Natural killer cell (primary cell): ENCODE measurements around the gene ACO1. TPM values are rescaled to one million over a fixed set of nuclear protein-coding genes. Genes with fewer than 3 reads are reported as not detected.

ENCODE experiments used
- ATAC-seq, 3 donors: fragments of 150-1000 bp in 2 of 3; fragments of 200-7000 bp in 1 of 3; cut with Tn5 transposase; 1 replicate in 1 of 3; 2 replicates in 2 of 3; pipeline ENCODE4 v1.10.0; 2021; ENCODE audit warnings: mild to moderate bottlenecking in 2 of 3, moderate library complexity in 2 of 3
- DNase-seq, 2 donors: peaks; one replicate each; pipeline versions ENCODE4 v3.0.0 to v3.0.0-alpha.2; 2013 to 2021; ENCODE audit warnings: mixed read lengths in 1 of 2
- H3K27ac ChIP-seq: one replicate; pipeline ENCODE4 v1.5.1; 2013; ENCODE audit warnings: mild to moderate bottlenecking, low read length
- H3K27me3 ChIP-seq: one replicate; pipeline ENCODE4 v1.6.1; 2013; ENCODE audit warnings: low read length; ENCODE audit not compliant: control insufficient read depth, insufficient read depth
- H3K36me3 ChIP-seq: one replicate; pipeline ENCODE4 v1.6.1; 2013; ENCODE audit warnings: low read length; ENCODE audit not compliant: control insufficient read depth, insufficient read depth
- H3K4me1 ChIP-seq: one replicate; pipeline ENCODE4 v1.6.1; 2013; ENCODE audit warnings: low read length; ENCODE audit not compliant: control insufficient read depth, insufficient read depth
- H3K4me3 ChIP-seq: one replicate; pipeline ENCODE4 v1.5.1; 2013; ENCODE audit warnings: low read length
- H3K9me3 ChIP-seq: one replicate; pipeline ENCODE4 v1.6.1; 2013; ENCODE audit warnings: low read length; ENCODE audit not compliant: control insufficient read depth, insufficient read depth
- H3K27ac Mint-ChIP-seq, 2 donors: one replicate each; pipeline ENCODE4 v1.8.0; 2022; ENCODE audit warnings: mild to moderate bottlenecking in 2 of 2, mixed read lengths in 2 of 2, moderate library complexity in 1 of 2
- H3K27me3 Mint-ChIP-seq, 2 donors: one replicate each; pipeline ENCODE4 v1.8.0; 2022; ENCODE audit warnings: low read depth in 2 of 2, mixed read lengths in 2 of 2
- H3K36me3 Mint-ChIP-seq: one replicate; pipeline ENCODE4 v1.8.0; 2022; ENCODE audit warnings: mixed read lengths
- H3K4me1 Mint-ChIP-seq, 2 donors: one replicate each; pipeline ENCODE4 v1.8.0; 2022; ENCODE audit warnings: mixed read lengths in 2 of 2
- H3K4me3 Mint-ChIP-seq: one replicate; pipeline ENCODE4 v1.8.0; 2022; ENCODE audit warnings: mild to moderate bottlenecking, moderate library complexity, mixed read lengths
- H3K9me3 Mint-ChIP-seq, 2 donors: one replicate each; pipeline ENCODE4 v1.8.0; 2022; ENCODE audit warnings: mixed read lengths in 2 of 2
- CTCF ChIP-seq: fragments of 200-600 bp; IDR thresholded peaks from one replicate; pipeline ENCODE4 v1.8.0; 2022; ENCODE audit warnings: antibody characterized with exemption
- WGBS: methylation state at CpG from one replicate; pipeline ENCODE4 v1.1.7; 2013; ENCODE audit warnings: missing lambda C conversion rate; ENCODE audit not compliant: insufficient coverage; 5-methylcytosine and 5-hydroxymethylcytosine counted together
- intact Hi-C: fragments of 100-400 bp; cut with micrococcal nuclease; formaldehyde crosslinking; loops from one replicate; pipeline ENCODE4 v1.14.2; 2022
- total RNA-seq, 4 donors: library from RNA; stranded (reverse); fragments of 120-200 nt in 1 of 4; gene quantifications; one replicate each; pipeline versions ENCODE4 v1.2.3 to v1.2.4, GENCODE V29; 2013 to 2022

ACO1 gene
- total RNA-seq, 3 donors from 2014 or later (not counting 1 experiment from before 2014, with no cell fraction given), result 5.8 to 7.4 (median 6.9) TPM

- Mint-ChIP-seq H3K36me3 (peaks cover 4% of the 10 kb centered on the region), H3K4me1 (peaks cover 8 to 11% of the 10 kb centered on the region in 2 donors), H3K27ac (no peak overlapping the region), H3K4me3 (no peak overlapping the region), H3K27me3 (no peaks in the 10 kb centered on the region), H3K9me3 (no peaks in the 10 kb centered on the region)
- TF ChIP-seq CTCF, result no peak
- Histone ChIP-seq H3K4me3 (no peak overlapping the region), H3K9me3 (no peaks in the 10 kb centered on the region), H3K27ac (no peak overlapping the region), H3K27me3 (no peaks in the 10 kb centered on the region), H3K4me1 (no peaks in the 10 kb centered on the region), H3K36me3 (peaks cover 22% of the 10 kb centered on the region)
- ATAC-seq, result no peak
- 100% methylated on average over 3 of the region's 3 CpGs for WGBS
- intact Hi-C loops, result no loop called here
- DNase-seq, result no peak
Measured at GRCh38 chr9:32406046-32406445, 21.6 kb downstream of the ACO1 start.

GRCh38 chr9:32411753-32412152 lies 27.3 kb downstream of the ACO1 start:
- no peak overlapping the region for H3K27ac Mint-ChIP-seq
- Histone ChIP-seq H3K4me3 (no peak overlapping the region), H3K36me3 (peaks cover 19% of the 10 kb centered on the region), H3K27ac (no peak overlapping the region), H3K27me3 (no peaks in the 10 kb centered on the region), H3K4me1 (no peaks in the 10 kb centered on the region), H3K9me3 (no peaks in the 10 kb centered on the region)
- 83% methylated on average over 3 of the region's 3 CpGs for WGBS
- no peaks in the 10 kb centered on the region for H3K27me3 Mint-ChIP-seq
- peaks cover 4% of the 10 kb centered on the region for H3K36me3 Mint-ChIP-seq
- ATAC-seq (no peak), DNase-seq (no peak)
- H3K4me3 Mint-ChIP-seq, result no peak overlapping the region
- intact Hi-C loops, result no loop called here
- no peaks in the 10 kb centered on the region for H3K4me1 Mint-ChIP-seq
- no peaks in the 10 kb centered on the region for H3K9me3 Mint-ChIP-seq
- no peak for TF ChIP-seq CTCF

GRCh38 chr9:32412440-32412839 lies 28.0 kb downstream of the ACO1 start:
- WGBS, result 50% methylated on average over 2 of the region's 3 CpGs
- no peak overlapping the region for H3K4me3 Mint-ChIP-seq
- no peak overlapping the region for H3K27ac ChIP-seq
- H3K4me1 Mint-ChIP-seq, result no peaks in the 10 kb centered on the region
- H3K27ac Mint-ChIP-seq, result no peak overlapping the region
- DNase-seq (no peak), ATAC-seq (no peak)
- no peaks in the 10 kb centered on the region for H3K27me3 ChIP-seq
- no peaks in the 10 kb centered on the region for H3K9me3 ChIP-seq
- no peaks in the 10 kb centered on the region for H3K27me3 Mint-ChIP-seq
- no peak overlapping the region for H3K4me3 ChIP-seq
- H3K36me3 Mint-ChIP-seq, result peaks cover 4% of the 10 kb centered on the region
- intact Hi-C loops, result no loop called here
- peaks cover 19% of the 10 kb centered on the region for H3K36me3 ChIP-seq
- no peak for TF ChIP-seq CTCF
- H3K4me1 ChIP-seq, result no peaks in the 10 kb centered on the region
- H3K9me3 Mint-ChIP-seq, result no peaks in the 10 kb centered on the region

- no peak overlapping the region for H3K4me3 ChIP-seq
- Mint-ChIP-seq H3K9me3 (no peaks in the 10 kb centered on the region), H3K27me3 (no peaks in the 10 kb centered on the region), H3K4me1 (no peaks in the 10 kb centered on the region), H3K27ac (no peak overlapping the region), H3K4me3 (no peak overlapping the region), H3K36me3 (peaks cover 4% of the 10 kb centered on the region)
- ATAC-seq (no peak), DNase-seq (no peak)
- no peaks in the 10 kb centered on the region for H3K4me1 ChIP-seq
- H3K27me3 ChIP-seq, result no peaks in the 10 kb centered on the region
- no peak overlapping the region for H3K27ac ChIP-seq
- peaks cover 12% of the 10 kb centered on the region for H3K36me3 ChIP-seq
- H3K9me3 ChIP-seq, result no peaks in the 10 kb centered on the region
- intact Hi-C loops, result no loop called here
- no peak for TF ChIP-seq CTCF
Measured at GRCh38 chr9:32413424-32413823, 29.0 kb downstream of the ACO1 start.
